Measurements from ENCODE around the gene EFNA5.

EFNA5 gene

GRCh38 chr5:107670932-107671741, at the start of gene EFNA5:
Gene EFNA5, minus strand, starts transcription at chr5:107670937.
- DNase-seq = peak; percentile 32

GRCh38 chr5:107719034-107719606, 48.4 kb upstream of the EFNA5 start:
- DNase-seq = no peak

GRCh38 chr5:107717816-107718215, 47.1 kb upstream of the EFNA5 start:
- no peak for DNase-seq

DNA sequence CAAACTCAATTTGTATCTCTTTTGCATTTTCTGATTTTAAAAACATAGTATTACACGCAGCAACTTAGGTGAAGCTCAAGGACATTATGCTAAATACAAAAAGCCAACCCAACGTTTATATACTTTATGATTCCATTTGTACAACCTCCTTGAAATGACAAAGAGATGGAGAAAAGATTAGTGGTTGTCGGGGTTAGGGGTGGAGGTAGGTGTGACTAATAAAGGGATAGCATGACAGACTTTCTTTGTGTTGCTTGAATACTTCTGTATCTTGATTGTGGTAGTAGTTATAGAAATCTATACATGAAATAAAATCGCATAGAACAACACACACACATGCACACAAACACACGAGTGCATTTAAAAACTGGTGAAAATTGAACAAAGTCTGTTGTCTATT, 42.5 kb upstream of the EFNA5 start:
- no peak for DNase-seq

DNA sequence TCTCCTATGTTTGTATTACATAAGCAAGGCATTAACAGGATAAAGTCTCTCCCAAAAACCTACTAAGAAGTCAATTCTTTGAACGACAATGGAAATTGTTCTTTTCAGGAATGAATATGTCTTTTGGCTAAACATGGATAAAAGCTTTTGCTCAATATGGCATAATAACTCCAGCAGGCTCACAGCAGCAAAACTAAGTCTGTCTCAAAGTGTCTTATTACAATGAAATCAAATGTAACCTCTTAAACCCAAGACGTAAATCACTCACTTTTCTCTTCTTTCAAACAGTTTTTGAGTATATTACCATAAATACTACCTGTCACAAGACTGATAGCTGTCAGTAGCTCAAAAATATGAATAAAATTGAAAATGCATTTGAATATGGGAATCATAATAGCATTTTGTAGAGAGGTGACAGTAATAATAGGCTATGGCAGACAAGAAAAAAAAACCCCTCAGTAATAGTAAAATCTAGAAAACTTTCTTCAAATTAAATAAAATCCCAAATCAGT, 41.7 kb upstream of the EFNA5 start:
- no peak for DNase-seq

- no peak for DNase-seq
These were observed 34.8 kb upstream of the EFNA5 start for GRCh38 chr5:107705402-107706014.

DNA sequence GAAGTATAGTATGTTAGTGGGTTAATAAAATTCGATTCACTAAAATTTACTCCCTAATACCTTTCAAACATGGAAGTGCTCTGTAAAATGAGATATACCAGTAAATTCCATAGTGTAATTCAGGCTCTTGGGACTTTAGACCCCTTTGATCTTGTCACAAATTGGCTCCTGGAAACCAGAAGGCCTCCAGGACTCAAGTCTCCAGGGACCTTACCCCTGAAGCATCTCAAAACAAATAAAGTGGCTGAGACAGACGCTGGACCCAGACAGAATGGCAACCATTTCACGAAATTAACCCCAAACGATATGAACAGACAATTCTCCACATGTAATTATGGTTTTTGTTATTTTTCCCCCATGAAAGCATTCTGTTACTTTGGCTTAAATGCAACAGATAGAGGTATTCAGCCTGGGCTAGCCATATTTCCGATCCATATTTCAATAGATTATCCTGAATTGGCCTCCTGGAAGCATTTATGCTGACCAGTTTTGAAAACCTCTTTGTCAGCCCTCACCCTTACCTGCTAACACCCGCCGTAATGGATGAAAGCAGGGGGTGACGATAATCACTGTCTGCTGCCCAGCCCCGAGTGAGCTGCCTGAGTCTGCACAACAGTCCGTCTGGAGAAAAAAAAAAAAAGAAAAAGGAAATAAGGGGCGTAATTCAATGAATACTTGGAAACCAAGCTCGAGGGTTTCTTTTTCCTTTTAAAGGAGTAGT, 34.1 kb upstream of the EFNA5 start:
- no peak for DNase-seq

- DNase-seq = no peak
These were observed 29.7 kb upstream of the EFNA5 start for GRCh38 chr5:107700481-107700880.

DNA sequence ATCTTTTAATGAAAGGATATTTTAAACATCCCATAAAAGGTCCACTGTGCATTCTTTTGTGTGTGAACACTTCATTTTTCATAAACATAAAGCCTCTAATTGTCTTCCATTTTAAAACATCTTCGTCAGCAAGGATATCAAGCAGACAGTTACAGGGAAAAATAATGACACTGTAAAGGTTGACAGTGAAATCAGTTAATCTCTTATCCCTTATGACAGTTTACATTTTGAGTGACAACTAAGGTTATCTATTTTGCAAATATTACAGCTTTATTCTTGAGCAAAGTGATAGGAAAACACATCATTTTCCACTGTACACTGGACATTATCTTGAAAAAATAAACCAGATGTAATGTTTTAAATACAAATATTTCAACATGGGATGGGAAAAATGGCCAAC, 28.7 kb upstream of the EFNA5 start:
- DNase-seq = no peak

- DNase-seq = no peak
These were observed 27.5 kb upstream of the EFNA5 start for GRCh38 chr5:107698286-107698685.

- DNase-seq = no peak
These were observed 25.8 kb upstream of the EFNA5 start for GRCh38 chr5:107696498-107696897.

DNA sequence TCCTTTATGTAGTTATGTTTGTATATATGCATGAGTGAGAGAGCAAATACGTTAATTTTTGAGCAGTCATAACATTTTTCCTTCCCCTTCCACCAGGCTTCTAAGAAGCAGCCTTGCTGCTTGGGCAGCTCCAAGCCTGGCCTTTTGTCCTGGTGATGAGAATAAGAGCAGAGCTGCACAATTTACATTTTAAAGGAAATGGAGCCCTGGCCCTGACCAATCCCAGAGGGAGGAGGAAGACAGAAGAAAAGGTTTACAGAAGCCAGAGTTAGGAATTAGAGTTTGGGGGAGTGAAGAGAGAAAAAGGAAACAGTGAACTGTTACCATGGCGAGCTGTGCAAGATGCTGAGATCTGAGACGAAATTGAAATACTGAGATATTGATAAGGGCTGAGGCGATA, 25.3 kb upstream of the EFNA5 start:
- DNase-seq = no peak

- no peak for DNase-seq
These were observed 17.2 kb upstream of the EFNA5 start for GRCh38 chr5:107687937-107688336.

DNA sequence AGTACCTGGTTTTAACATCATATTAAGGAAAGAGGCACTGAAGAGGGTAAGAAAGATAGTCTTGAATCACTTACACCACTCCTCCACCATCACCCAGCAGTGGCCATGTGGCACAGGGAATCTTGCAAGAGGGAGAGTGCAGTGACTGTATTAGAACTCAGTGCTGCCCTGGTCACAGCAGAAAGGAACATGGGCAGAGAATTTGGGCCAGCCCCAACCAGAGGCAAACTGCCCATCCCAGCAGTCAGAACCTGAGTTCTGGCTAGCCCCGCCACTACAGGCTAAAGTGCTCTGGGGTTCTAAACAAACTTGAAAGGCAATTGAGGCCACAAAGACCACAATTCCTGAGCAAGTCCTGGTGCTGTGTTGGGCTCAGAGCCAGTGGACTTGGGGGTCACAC, 16.7 kb upstream of the EFNA5 start:
- no peak for DNase-seq

GRCh38 chr5:107682533-107682932, 11.8 kb upstream of the EFNA5 start:
- no peak for DNase-seq

DNA sequence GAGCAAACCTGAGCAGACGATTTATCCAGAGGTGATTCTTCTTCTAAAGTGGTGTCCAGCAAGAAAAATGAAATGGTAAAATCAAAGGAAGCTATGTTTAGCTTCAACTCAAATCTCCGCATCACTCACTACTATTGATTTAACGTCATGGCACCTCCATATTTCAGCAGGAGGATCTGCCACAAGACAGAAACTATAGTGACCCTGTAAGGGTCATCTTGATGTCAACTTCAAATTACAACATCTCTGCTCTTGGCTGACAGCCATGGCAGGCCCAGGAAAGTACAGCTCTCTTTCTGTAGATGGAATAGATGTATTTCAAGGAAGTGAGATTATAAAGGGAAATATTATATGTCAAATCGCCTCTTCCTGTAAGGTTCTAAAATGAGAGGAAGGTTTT, 10.1 kb upstream of the EFNA5 start:
- no peak for DNase-seq

DNA sequence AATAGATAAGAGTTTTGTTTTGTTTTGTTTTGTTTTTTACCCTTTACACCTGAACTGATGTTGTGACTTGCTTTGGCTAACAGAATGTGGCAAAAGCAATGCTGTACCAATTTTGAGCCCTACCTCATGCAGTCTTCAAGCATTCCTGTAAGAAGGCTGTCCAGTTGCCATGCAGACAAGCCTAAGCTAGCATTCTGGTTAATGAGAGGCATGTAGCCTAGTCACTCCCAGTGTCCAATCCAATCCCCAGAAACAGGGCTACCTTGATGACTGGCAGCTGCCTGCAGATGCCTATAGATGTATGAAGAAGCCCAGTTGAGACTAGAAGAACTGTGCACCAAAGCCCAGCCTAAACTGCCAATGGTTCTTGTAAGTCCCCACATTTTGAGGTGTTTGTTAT, 9.4 kb upstream of the EFNA5 start:
- DNase-seq = no peak

- DNase-seq = no peak
These were observed 6.0 kb upstream of the EFNA5 start for GRCh38 chr5:107676702-107677101.

DNA sequence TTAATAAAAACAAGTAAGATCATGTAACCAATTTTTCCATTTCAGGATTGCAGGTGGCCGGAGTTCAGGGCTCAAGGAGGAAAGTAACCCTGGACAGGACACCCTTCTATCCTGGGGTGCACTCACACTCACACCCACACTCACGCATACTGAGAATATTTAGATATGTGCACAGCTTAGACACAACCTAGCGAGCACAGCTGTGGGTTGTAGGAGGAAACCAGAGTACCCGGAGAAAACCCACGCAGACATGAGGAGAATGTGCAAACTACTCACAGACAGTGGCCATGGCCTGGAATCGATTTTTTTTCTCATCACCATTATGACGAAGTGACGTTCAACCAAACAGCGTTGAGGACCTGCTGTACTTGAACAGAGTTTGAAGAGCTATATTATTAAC, 4.5 kb upstream of the EFNA5 start:
- DNase-seq = no peak

GRCh38 chr5:107674655-107675054, 3.9 kb upstream of the EFNA5 start:
- no peak for DNase-seq

- peak; percentile 70 for DNase-seq
These were observed 2.8 kb upstream of the EFNA5 start for GRCh38 chr5:107673368-107674136.

DNA sequence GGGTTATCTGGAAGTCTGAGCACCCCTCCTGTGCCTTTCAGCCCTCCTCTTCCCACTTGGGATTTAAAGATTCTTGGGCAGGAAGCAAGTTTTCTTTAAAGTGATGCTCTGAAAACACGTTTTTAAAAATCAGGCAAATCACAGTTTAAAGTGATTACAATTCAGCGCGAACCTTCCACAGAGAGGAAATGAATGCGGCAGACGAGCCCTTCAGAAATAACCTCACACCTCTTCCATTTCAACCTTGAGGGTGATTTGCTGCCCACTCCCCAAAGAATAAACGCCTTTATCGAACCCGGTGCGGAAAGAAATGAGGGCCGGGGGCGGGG, 2.3 kb upstream of the EFNA5 start:
- no peak for DNase-seq

Measured in activated CD4-positive, CD25-positive, alpha-beta regulatory T cell treated with anti-CD3 and anti-CD28 coated beads, Interleukin-2, amount 50 U/mL, for 72 hours (primary cell).